Loucy (cell line): ENCODE measurements around the gene TCL1B.

Experiments
- EZH2phosphoT487 ChIP-seq: fragments of 200-600 bp; IDR thresholded peaks from 2 replicates; pipeline ENCODE4 v1.6.1; 2018; ENCODE audit warnings: antibody characterized with exemption, mild to moderate bottlenecking, moderate library complexity, borderline replicate concordance
- TF ChIP-seq, protein P1 (sequence below): fragments of 200-600 bp; sonication (generic); conservative IDR thresholded peaks from 2 replicates; pipeline ENCODE4 v1.5.1; 2014; ENCODE audit warnings: mild to moderate bottlenecking, antibody characterized with exemption, low read length

DNA sequence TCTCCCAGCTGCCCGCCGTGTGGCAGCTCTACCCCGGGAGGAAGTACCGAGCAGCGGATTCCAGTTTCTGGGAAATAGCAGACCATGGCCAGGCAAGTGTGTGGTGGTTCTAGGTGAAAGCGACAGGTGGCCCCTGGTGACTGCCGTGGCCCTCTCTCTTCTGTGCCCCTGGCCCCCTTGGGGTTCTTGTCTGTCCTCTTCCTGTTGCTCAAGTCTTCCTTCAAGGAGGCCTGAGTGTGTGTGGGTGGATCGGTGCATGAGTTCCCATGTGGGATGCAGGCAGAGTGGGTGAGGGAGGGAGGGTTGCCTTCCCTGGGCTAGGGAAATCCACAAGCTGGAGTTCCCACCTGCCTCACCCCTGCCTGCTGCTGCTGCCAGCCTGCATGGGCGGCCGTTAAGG lies 4.6 kb downstream of the TCL1B start:
- TF ChIP-seq, protein P1, sequence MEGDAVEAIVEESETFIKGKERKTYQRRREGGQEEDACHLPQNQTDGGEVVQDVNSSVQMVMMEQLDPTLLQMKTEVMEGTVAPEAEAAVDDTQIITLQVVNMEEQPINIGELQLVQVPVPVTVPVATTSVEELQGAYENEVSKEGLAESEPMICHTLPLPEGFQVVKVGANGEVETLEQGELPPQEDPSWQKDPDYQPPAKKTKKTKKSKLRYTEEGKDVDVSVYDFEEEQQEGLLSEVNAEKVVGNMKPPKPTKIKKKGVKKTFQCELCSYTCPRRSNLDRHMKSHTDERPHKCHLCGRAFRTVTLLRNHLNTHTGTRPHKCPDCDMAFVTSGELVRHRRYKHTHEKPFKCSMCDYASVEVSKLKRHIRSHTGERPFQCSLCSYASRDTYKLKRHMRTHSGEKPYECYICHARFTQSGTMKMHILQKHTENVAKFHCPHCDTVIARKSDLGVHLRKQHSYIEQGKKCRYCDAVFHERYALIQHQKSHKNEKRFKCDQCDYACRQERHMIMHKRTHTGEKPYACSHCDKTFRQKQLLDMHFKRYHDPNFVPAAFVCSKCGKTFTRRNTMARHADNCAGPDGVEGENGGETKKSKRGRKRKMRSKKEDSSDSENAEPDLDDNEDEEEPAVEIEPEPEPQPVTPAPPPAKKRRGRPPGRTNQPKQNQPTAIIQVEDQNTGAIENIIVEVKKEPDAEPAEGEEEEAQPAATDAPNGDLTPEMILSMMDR, result no peak
- TF ChIP-seq EZH2phosphoT487, result no peak
